Measurements from ENCODE around the gene AADACL3. TPM values are rescaled to one million over a fixed set of nuclear protein-coding genes. Genes with fewer than 3 reads are reported as not detected.

AADACL3 gene
- total RNA-seq, 4 donors from 2014 or later, result not detected

DNA sequence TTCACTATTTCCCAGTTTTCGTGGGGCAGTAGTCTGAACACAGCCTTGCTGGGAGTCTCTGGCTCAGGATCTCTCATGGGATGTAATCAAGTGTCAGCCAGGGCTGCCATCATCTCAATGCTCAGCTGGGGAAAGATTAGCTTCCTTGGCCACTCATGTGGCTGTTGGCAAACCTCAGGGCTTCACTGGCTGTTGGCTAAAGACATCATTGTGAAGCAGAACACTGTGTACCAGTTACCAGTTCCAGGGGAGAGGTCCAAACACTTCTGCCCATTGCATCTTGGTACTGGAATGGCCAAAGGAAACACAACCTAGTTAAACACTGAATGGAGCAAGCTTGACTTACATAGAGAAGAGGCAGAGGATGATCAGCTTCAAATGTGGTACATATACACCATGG is 38.3 kb upstream of the AADACL3 start:
- WGBS, 2 donors (ENCODE audit: low coverage in 1 of 2), result 60 to 80% methylated on average over 1 of the region's 1 CpG

GRCh38 chr1:12678350-12678749 is 37.6 kb upstream of the AADACL3 start:
- ATAC-seq, result no peak
- H3K36me3 ChIP-seq, result no peaks in the 10 kb centered on the region
- TF ChIP-seq EP300 (IDR thresholded peaks at IDR 0.05) (no peak), POLR2A (IDR thresholded peaks at IDR 0.05) (no peak), CTCF (IDR thresholded peaks at IDR 0.05) (no peak), POLR2AphosphoS5 (IDR thresholded peaks at IDR 0.05) (no peak)
- H3K4me1 ChIP-seq, result no peaks in the 10 kb centered on the region
- H3K4me3 ChIP-seq, result no peak overlapping the region
- WGBS, 2 donors (ENCODE audit: low coverage in 1 of 2), result 22 to 51% methylated on average over 2 of the region's 2 CpGs
- peaks cover 0 to 8% (median 0%) of the 10 kb centered on the region in 3 donors for H3K9me3 ChIP-seq
- H3K27ac ChIP-seq, result no peak overlapping the region
- H3K27me3 ChIP-seq, result peaks cover 27% of the 10 kb centered on the region

More for the DNA sequence above, 38.3 kb upstream of the AADACL3 start:
- Histone ChIP-seq H3K4me3 (no peak overlapping the region), H3K4me1 (no peaks in the 10 kb centered on the region), H3K27me3 (peaks cover 24% of the 10 kb centered on the region), H3K9me3 (peaks cover 0 to 8% (median 0%) of the 10 kb centered on the region in 3 donors), H3K36me3 (no peaks in the 10 kb centered on the region), H3K27ac (no peak overlapping the region)
- ATAC-seq, result no peak
- TF ChIP-seq EP300 (IDR thresholded peaks at IDR 0.05), result no peak
- no peak for TF ChIP-seq POLR2A (IDR thresholded peaks at IDR 0.05)
- TF ChIP-seq CTCF (IDR thresholded peaks at IDR 0.05), result no peak
- no peak for TF ChIP-seq POLR2AphosphoS5 (IDR thresholded peaks at IDR 0.05)

DNA sequence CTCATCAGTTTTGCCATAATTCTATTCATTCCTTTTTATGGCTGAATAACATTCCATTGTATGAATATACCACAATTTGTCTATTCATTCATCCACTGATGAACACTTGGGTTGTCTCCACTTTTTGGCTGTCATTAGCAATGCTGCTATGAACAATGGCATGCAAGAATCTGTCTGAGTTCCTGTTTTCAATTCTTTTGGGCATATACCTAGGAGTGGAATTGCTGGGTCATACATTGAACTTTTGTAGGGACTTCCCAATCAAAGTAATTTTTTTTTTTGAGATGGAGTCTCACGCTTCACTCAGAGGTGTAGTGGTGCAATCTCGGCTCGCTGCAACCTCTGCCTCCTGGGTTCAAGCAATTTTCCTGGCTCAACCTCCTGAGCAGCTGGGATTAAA is 37.1 kb upstream of the AADACL3 start:
- WGBS, 2 donors (ENCODE audit: low coverage in 1 of 2), result 70 to 100% methylated on average over 1 to 2 of the region's 3 CpGs

DNA sequence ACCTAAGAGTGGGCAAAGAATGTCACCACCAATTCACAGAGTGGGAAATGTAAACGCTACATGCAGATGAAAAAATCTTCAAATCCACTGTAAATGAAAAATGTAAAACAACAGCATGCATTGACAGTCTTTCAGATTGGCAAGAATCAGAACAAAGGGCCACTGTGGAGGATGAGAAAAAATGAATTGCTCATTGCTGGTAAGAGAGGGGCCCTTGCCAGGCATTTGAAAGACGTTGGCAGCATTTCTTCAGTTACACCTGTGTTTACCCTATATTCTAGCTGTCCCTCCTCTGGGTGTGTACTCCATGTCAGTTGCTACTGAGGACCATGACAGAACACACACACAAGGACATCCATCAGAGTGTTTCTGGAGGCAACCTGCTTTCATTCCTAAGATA is 25.8 kb upstream of the AADACL3 start:
- no peak for ATAC-seq
- H3K9me3 ChIP-seq, result no peaks in the 10 kb centered on the region
- no peak overlapping the region for H3K27ac ChIP-seq
- H3K36me3 ChIP-seq, result no peaks in the 10 kb centered on the region
- TF ChIP-seq CTCF (IDR thresholded peaks at IDR 0.05) (no peak), POLR2A (IDR thresholded peaks at IDR 0.05) (no peak)
- H3K4me3 ChIP-seq, result no peak overlapping the region
- WGBS, 2 donors (ENCODE audit: low coverage in 1 of 2), result 25 to 38% methylated on average over 1 to 2 of the region's 2 CpGs
- no peaks in the 10 kb centered on the region for H3K4me1 ChIP-seq
- peaks cover 4% of the 10 kb centered on the region for H3K27me3 ChIP-seq

More for the DNA sequence above, 37.1 kb upstream of the AADACL3 start:
- ATAC-seq, result no peak
- Histone ChIP-seq H3K27me3 (peaks cover 30% of the 10 kb centered on the region), H3K36me3 (no peaks in the 10 kb centered on the region), H3K27ac (no peak overlapping the region), H3K4me3 (no peak overlapping the region), H3K4me1 (no peaks in the 10 kb centered on the region), H3K9me3 (peaks cover 0 to 8% (median 0%) of the 10 kb centered on the region in 3 donors)
- TF ChIP-seq POLR2A (IDR thresholded peaks at IDR 0.05), result no peak
- no peak for TF ChIP-seq EP300 (IDR thresholded peaks at IDR 0.05)
- no peak for TF ChIP-seq CTCF (IDR thresholded peaks at IDR 0.05)
- TF ChIP-seq POLR2AphosphoS5 (IDR thresholded peaks at IDR 0.05), result no peak

DNA sequence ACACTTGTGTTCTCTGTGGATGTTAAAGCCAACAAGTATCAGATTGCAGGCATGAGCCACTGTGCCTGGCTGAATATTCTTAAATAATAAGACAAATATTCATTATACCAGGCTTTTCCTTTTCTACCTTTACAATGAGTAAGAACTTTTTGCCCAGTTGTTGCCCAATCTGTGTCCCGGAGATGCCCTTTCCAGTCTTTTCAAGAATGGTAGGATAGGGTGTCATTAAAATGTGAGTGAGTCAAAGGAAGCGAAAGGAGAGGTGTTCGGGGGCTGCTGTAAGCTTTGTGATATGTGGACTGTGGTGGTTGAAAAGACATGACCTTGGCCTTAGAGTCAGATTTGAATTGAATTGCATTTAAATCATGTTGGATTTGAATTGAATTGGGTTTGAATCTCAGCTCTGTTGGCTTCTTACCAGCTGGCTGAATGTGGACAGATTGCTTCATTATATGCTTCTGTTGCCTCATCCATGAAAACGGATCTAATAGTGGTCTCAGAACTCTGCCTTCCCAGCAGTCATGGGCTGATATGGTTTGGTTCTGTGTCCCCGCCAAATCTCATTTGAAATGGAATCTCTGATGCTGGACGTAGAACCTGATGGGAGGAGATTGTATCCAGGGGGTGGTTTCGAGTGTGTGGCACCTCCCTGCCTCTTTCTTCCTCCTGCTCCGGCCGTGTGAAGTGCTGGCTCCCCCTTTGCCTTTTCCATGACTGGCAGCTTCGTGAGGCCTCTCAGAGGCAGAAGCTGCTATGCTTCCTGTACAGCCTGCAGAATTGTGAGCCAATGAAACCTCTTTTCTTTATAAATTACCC is 22.7 kb upstream of the AADACL3 start:
- ATAC-seq, result no peak
- H3K27me3 ChIP-seq, result peaks cover 4% of the 10 kb centered on the region
- TF ChIP-seq CTCF (IDR thresholded peaks at IDR 0.05) (no peak), EP300 (IDR thresholded peaks at IDR 0.05) (no peak), POLR2A (IDR thresholded peaks at IDR 0.05) (no peak), POLR2AphosphoS5 (IDR thresholded peaks at IDR 0.05) (no peak)
- no peaks in the 10 kb centered on the region for H3K4me1 ChIP-seq
- H3K27ac ChIP-seq, result no peak overlapping the region
- H3K4me3 ChIP-seq, result no peak overlapping the region
- H3K9me3 ChIP-seq, result no peaks in the 10 kb centered on the region
- no peaks in the 10 kb centered on the region for H3K36me3 ChIP-seq
- 30 to 57% methylated on average over 5 to 10 of the region's 10 CpGs for WGBS, 2 donors (ENCODE audit: low coverage in 1 of 2)

Data from gastroesophageal sphincter (tissue), 4 donors.